GM18867 (cell line): ENCODE results near the gene CCDC157.

Experiments
- ATAC-seq: cut with Tn5 transposase; IDR thresholded peaks from one replicate; pipeline ENCODE4 v1.9.1; 2021; ENCODE audit warnings: mild to moderate bottlenecking, moderate library complexity; ENCODE audit not compliant: unreplicated experiment

CCDC157 gene

GRCh38 chr22:30351226-30351625 lies 5.6 kb upstream of the CCDC157 start:
- ATAC-seq: no peak

GRCh38 chr22:30354644-30355043 lies 2.2 kb upstream of the CCDC157 start:
- no peak for ATAC-seq

DNA sequence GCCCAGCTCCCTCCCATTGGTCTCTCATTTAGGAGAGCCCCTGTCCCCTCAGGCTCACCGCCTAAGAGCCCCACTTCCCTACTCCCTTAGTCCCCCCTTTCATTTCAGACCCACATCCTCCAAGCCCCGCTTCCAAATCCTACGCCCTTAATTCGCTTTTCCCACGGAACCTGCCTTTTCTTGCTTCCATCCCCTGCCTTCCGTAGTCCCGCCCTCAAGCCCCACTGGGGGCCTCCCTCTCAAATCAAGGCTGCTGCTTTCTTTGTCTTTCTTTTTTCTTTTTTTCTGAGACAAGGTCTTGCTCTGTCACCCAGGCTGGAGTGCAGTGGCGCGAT lies 396 bp downstream of the CCDC157 start:
- ATAC-seq: no peak

DNA sequence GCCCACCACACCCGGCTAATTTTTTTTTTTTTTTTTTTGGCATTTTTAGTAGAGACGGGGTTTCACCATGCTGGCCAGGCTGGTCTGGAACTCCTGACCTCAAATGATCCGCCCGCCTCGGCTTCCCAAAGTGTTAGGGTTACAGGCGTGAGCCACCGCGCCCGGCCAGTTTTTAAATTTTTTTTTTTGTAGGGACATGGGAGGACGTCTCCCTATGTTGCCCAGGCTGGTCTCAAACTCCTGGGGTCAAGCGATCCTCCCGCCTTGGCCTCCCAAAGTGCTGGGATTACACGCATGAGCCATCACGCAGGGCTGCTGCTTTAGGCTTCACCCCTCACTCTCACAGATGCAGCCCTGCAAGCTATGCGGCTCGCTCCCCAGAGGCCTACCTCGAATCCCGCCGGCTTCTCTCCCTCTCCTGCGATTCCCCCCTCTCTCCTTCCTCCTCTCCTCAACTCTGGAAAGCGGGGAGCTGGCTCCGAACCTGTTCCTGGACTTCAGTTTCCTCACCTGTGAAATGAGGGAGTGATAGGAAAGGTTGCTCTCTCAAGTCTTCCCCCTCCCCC lies 926 bp downstream of the CCDC157 start:
- ATAC-seq: no peak

DNA sequence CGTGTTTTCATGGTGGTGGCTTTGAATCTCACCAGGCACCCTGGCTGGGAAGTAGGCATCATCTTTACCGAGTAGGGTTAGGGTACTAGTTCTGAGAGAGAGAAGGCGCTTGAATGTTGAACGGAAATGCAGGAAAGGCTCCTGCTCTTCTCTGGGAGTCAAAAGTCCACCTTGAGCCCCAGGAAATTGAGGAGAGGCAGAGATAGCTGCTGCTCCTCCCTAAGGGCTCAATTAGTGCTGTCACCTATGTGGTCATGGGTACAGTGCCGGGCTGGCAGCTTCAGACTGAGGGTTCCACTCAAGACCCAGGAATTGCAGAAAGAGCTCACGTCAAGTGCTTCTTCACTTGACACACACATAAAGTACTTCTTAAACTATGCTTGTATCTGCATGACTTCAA lies 1.7 kb downstream of the CCDC157 start:
- no peak for ATAC-seq

- no peak for ATAC-seq
Observed at GRCh38 chr22:30361916-30362650, 5.3 kb downstream of the CCDC157 start.

DNA sequence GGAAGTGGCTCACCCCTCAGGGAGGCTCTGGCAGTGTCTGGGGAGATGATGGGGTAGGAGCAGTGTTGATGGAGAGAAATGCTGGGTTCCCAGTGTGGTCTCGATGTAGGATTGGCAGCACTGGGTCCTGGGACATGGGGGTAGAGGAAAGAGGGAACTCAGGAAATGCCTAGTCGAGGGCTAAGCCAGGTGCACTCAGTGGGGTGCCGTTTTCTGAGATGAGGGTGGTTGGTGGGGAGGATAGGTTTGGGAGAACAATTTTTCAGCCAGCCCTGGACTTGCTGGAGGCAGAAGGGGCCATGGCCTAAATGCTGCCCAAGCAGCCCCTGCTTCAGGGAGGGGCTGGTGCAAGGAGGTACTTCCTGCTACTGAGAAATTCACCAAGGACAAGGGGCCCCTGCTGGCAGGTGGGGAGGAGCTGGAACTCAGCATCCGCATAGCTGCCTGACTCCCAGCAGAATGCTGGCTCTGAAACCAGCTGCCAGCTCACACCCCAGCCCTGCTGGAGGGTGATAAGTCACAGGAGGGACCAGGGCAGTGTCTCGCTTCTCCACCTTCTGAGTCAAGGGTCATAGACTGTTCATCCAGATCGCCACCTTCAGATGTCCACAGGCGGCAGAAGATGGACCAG lies 6.0 kb downstream of the CCDC157 start:
- no peak for ATAC-seq

- ATAC-seq: no peak
Observed at GRCh38 chr22:30365891-30366290, 9.1 kb downstream of the CCDC157 start.

DNA sequence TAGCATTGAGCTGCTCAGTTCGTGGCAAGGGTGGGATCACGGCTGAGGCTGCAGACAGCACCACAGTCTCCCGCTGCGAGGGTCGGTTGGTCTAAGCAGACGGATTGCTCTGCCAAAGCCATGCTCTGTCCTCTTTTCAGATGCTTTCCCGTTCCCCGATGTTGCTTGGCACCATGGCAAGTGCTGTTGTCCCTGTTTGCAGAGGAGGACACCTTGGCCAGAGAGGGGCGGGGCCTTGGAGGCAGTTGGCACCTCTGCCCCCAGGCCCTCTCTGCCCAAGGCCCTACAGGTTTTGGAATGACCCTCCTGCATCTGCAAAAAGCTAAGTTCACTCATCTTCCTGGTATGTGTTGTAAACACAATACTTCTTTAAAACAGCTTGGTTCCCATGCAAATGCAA lies 11.6 kb downstream of the CCDC157 start:
- no peak for ATAC-seq

- ATAC-seq: no peak
Observed at GRCh38 chr22:30370641-30371230, 13.9 kb downstream of the CCDC157 start.

DNA sequence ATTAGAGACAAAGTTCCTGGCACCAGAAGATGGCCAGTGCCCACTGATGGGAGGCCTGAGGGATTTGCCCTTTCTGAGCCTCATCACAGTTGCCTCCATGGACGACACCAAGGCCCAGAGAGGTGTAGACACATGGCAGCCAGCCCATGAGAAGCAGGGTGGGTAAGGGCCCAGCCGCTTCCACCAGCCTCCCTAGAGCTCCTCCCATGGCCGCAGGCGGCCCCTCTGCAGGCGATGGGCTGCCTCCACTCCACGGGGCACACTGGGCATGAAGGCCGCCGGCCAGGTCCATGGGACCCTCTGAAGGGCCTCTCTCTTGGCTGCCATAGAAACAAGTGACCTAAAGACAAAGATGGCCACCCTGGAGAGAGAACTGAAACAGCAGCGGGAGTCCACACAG lies 14.5 kb downstream of the CCDC157 start:
- ATAC-seq: no peak

- ATAC-seq: no peak
Observed at GRCh38 chr22:30371981-30372380, 15.2 kb downstream of the CCDC157 start.

- ATAC-seq: no peak
Observed at GRCh38 chr22:30372915-30373314, 16.1 kb downstream of the CCDC157 start.

GRCh38 chr22:30373331-30374325 lies 16.8 kb downstream of the CCDC157 start:
- no peak for ATAC-seq

DNA sequence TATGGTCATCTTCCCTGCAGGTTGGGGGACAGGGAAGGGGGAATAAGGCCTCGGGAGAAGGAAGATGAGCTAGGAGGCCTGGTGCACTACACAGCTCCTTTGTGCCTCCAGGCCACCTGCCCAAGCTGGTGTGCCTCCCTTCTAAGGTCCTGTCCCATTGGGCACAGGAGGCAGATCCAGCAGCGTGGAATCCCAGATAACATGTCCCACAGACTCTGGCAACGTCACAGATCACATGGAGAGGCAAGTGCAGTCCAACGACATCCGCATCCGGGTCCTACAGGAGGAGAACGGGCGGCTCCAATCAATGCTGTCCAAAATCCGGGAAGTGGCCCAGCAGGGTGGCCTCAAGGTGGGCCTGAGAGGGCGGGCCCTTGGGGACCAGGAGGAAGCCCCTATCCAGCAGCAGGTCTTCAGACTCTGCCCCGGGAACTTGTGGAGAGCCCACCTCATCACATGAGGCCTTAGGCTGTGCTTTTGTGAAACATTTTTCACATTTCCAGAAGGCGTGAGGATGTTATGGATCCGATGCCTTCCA lies 18.6 kb downstream of the CCDC157 start:
- ATAC-seq: no peak

- ATAC-seq: no peak
Observed at GRCh38 chr22:30380011-30380410, 23.2 kb downstream of the CCDC157 start.

DNA sequence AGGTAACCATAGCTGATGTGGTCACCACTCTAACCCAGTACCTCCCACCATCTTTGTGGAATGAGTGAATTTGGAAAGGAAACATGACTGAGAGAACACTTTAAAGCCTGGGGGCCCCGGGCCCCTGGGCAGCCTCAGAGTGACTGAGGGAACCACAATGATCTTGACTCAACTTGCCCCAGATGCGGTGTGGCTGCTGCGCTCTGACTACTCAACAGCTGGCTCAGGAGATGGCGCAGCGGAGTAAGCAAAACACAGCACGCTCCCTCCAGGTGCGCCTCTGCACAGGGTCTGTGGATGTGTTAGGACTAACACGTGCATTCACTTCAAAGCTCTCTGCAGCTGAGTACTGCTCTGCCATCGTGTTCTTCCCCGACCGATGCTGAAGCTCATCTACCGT lies 24.5 kb downstream of the CCDC157 start:
- no peak for ATAC-seq

DNA sequence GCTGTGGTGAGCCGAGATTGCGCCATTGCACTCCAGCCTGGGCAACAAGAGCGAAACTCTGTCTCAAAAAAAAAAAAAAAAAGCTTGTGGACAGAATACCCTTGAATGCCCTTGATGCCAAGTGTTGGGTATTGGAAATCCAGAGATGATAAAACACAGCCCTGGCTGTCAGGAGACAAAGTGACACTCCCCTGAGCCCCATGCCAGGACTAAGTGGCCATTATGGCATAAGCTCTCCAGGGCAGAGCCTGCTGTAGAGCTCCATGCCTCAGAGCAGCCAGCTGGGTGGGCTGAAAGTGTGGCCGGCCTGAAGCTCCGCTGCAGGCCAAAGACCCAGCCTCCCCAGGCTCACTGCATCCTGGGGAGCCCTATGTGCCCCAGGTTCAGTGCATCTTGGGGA lies 25.5 kb downstream of the CCDC157 start:
- ATAC-seq: no peak

GRCh38 chr22:30383061-30383460 lies 26.3 kb downstream of the CCDC157 start:
- ATAC-seq: no peak

DNA sequence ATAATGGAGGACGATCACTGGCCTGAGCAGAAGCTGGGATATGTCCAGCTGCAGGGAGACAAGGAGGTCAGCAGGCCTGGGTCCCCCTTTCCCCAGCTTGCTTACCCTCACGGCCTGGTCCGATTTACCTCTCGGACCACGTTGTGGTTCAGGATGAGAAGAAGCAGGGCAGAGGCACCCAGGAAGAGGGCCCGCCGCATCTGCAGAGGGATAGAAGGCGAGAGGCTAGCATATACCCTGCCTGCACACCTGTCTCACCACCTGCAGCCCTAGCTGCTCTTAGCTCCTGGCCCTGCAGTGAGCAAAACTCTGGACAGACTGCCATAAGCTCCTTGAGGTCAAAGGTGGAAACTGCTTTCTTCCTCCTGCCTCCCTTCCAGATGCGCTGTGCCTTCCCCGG lies 29.1 kb downstream of the CCDC157 start:
- ATAC-seq: no peak

- ATAC-seq: no peak
Observed at GRCh38 chr22:30386608-30386959, 29.8 kb downstream of the CCDC157 start.
